ENCODE measurements around the gene TMEM86B.

GRCh38 chr19:55241143-55241934 is 12.8 kb upstream of the TMEM86B start:
- no peak for TF ChIP-seq CTCF (IDR thresholded peaks at IDR 0.05)
- peak in 1 of 2 donors; percentile 67 for TF ChIP-seq POLR2A (IDR thresholded peaks at IDR 0.05)

Measured in adrenal gland (tissue), 5 donors.